PC-9 (cell line): Measurements from ENCODE around the gene NT5DC3. TPM values are rescaled to one million over a fixed set of nuclear protein-coding genes. Genes with fewer than 3 reads are reported as not detected.

Source experiments
- BruUV-seq: library from RNA; stranded (reverse); fragments of 400-500 nt; replicated peaks from 2 replicates; lab custom pipeline; 2021; lab: Mats Ljungman, UMichigan
- CTCF ChIA-PET: fragments of 300-600 bp; sonication (Branson Sonifier 250); formaldehyde crosslinking; loops from one replicate; lab custom pipeline; 2022; ENCODE audit warnings: antibody characterized with exemption; lab: Charles Lee
- POLR2A ChIA-PET: fragments of 300-600 bp; sonication (Branson Sonifier 250); formaldehyde crosslinking; loops from one replicate; lab custom pipeline; 2022; ENCODE audit warnings: antibody characterized with exemption; ENCODE audit not compliant: unreplicated experiment; lab: Charles Lee
- DNase-seq, 2 experiments: peaks; one replicate each; pipeline versions ENCODE4 v3.0.0 to v3.0.0-alpha.2; 2015 to 2022; ENCODE audit warnings: mixed read lengths in 1 of 2
- H2AFZ ChIP-seq: fragments of 200-600 bp; sonication (generic); 2 replicates; pipeline ENCODE4 v1.8.1; 2017; ENCODE audit warnings: antibody characterized with exemption
- H3F3A ChIP-seq: fragments of 200-600 bp; sonication (generic); 2 replicates; pipeline ENCODE4 v1.8.1; 2017; ENCODE audit warnings: antibody characterized with exemption, mild to moderate bottlenecking, low read depth; ENCODE audit not compliant: insufficient read depth
- H3K27ac ChIP-seq: fragments of 200-600 bp; sonication (generic); 2 replicates; pipeline ENCODE4 v1.6.1; 2016; ENCODE audit warnings: mixed run types
- H3K27me3 ChIP-seq: fragments of 200-600 bp; sonication (generic); 2 replicates; pipeline ENCODE4 v1.6.1; 2016; ENCODE audit warnings: low read depth, mixed run types; ENCODE audit not compliant: insufficient read depth
- H3K36me3 ChIP-seq: fragments of 200-600 bp; sonication (generic); 2 replicates; pipeline ENCODE4 v1.6.1; 2016; ENCODE audit warnings: low read depth, mixed run types
- H3K4me1 ChIP-seq: fragments of 200-600 bp; sonication (generic); replicated peaks from 2 replicates; pipeline ENCODE4 v1.6.1; 2016; ENCODE audit warnings: mixed run types; ENCODE audit not compliant: insufficient read depth
- H3K4me2 ChIP-seq: fragments of 200-600 bp; sonication (generic); 2 replicates; pipeline ENCODE4 v1.6.1; 2017; ENCODE audit warnings: mixed run types
- H3K4me3 ChIP-seq: fragments of 200-600 bp; sonication (generic); 2 replicates; pipeline ENCODE4 v1.6.1; 2016; ENCODE audit warnings: mixed run types
- H3K79me2 ChIP-seq: fragments of 200-600 bp; sonication (generic); 2 replicates; pipeline ENCODE4 v1.6.1; 2017; ENCODE audit warnings: low read depth, mixed run types
- H3K9me2 ChIP-seq: fragments of 200-600 bp; sonication (generic); 2 replicates; pipeline ENCODE4 v1.8.1; 2017; ENCODE audit warnings: mild to moderate bottlenecking; ENCODE audit not compliant: insufficient read depth
- H3K9me3 ChIP-seq: fragments of 200-600 bp; sonication (generic); 2 replicates; pipeline ENCODE4 v1.8.1; 2016; ENCODE audit warnings: low read depth; ENCODE audit not compliant: insufficient read depth
- H4K20me1 ChIP-seq: fragments of 200-600 bp; sonication (generic); 2 replicates; pipeline ENCODE4 v1.8.1; 2017; ENCODE audit not compliant: insufficient read depth
- CTCF ChIP-seq: fragments of 200-600 bp; sonication (generic); conservative IDR thresholded peaks from 2 replicates; pipeline ENCODE4 v1.6.1; 2017; ENCODE audit warnings: mixed run types, antibody characterized with exemption, mild to moderate bottlenecking, moderate library complexity
- EZH2 ChIP-seq: fragments of 200-600 bp; sonication (generic); IDR thresholded peaks from 2 replicates; pipeline ENCODE4 v1.8.0; 2017; ENCODE audit warnings: antibody characterized with exemption, low read depth
- intact Hi-C: fragments of 100-400 bp; cut with micrococcal nuclease; formaldehyde crosslinking; loops from one replicate; pipeline ENCODE4 v1.10.0; 2022; ENCODE audit not compliant: unreplicated experiment
- total RNA-seq: library from RNA; stranded (reverse); gene quantifications from 2 replicates; pipeline ENCODE4 v1.2.3, GENCODE V29; 2021

NT5DC3 gene
- total RNA-seq, 1 experiment from 2014 or later: 13.2 TPM

GRCh38 chr12:103879048-103879692 is 38.1 kb upstream of the NT5DC3 start:
- no peak overlapping the region for H3K27ac ChIP-seq

GRCh38 chr12:103877934-103878510 is 37.0 kb upstream of the NT5DC3 start:
- H3K4me3 ChIP-seq: no peak overlapping the region
- CTCF ChIA-PET: no interaction called here
- no TSS peak for BruUV-seq

More at GRCh38 chr12:103879048-103879692, 38.1 kb upstream of the NT5DC3 start:
- Histone ChIP-seq H3K4me1 (peaks cover 7% of the 10 kb centered on the region; the same call in 1 of the 2 replicates), H3K4me3 (no peak overlapping the region), H3K9me2 (no peaks in the 10 kb centered on the region), H3K36me3 (no peaks in the 10 kb centered on the region), H4K20me1 (no peaks in the 10 kb centered on the region), H3K79me2 (no peaks in the 10 kb centered on the region), H2AFZ (no peak overlapping the region), H3K9me3 (no peaks in the 10 kb centered on the region), H3F3A (peaks cover 3% of the 10 kb centered on the region; the same call in 1 of the 2 replicates), H3K4me2 (no peak overlapping the region), H3K27me3 (no peaks in the 10 kb centered on the region)
- intact Hi-C loops: loop anchor here (10.0 kb wide), 1 partner anchor 384 kb away; the partner anchor contains the start of gene C12orf42
- TF ChIP-seq CTCF (no peak), EZH2 (no peak)
- DNase-seq: no peak
- BruUV-seq: no TSS peak
- POLR2A ChIA-PET: no interaction called here
- CTCF ChIA-PET: no interaction called here

GRCh38 chr12:103877288-103877687 is 36.3 kb upstream of the NT5DC3 start:
- no peaks in the 10 kb centered on the region for H3K27me3 ChIP-seq

More at GRCh38 chr12:103877934-103878510, 37.0 kb upstream of the NT5DC3 start:
- Histone ChIP-seq H3K4me2 (peak overlapping the region; percentile 34), H3K27me3 (no peaks in the 10 kb centered on the region), H4K20me1 (no peaks in the 10 kb centered on the region), H3K79me2 (no peaks in the 10 kb centered on the region), H3K27ac (no peak overlapping the region), H2AFZ (no peak overlapping the region), H3K9me2 (no peaks in the 10 kb centered on the region), H3K9me3 (no peaks in the 10 kb centered on the region), H3K36me3 (no peaks in the 10 kb centered on the region), H3F3A (peaks cover 3% of the 10 kb centered on the region; the same call in 1 of the 2 replicates), H3K4me1 (peaks cover 6% of the 10 kb centered on the region; the same call in 1 of the 2 replicates)
- POLR2A ChIA-PET: no interaction called here
- peak; percentile 48 to 52 for DNase-seq
- TF ChIP-seq EZH2 (no peak), CTCF (peak; percentile 85)
- intact Hi-C loops: loop anchor here (1.0 to 10.0 kb wide), 2 partner anchors 383 to 1223 kb away; partner anchors contain the start of gene C12orf42

More at GRCh38 chr12:103877288-103877687, 36.3 kb upstream of the NT5DC3 start:
- no TSS peak for BruUV-seq
- H3K9me3 ChIP-seq: no peaks in the 10 kb centered on the region
- no peaks in the 10 kb centered on the region for H3K4me1 ChIP-seq
- H3K4me3 ChIP-seq: no peak overlapping the region
- H4K20me1 ChIP-seq: no peaks in the 10 kb centered on the region
- ChIA-PET CTCF (no interaction called here), POLR2A (no interaction called here)
- no peaks in the 10 kb centered on the region for H3K9me2 ChIP-seq
- H3K36me3 ChIP-seq: no peaks in the 10 kb centered on the region
- DNase-seq: no peak
- H3K79me2 ChIP-seq: no peaks in the 10 kb centered on the region
- TF ChIP-seq CTCF: no peak
- no peak for TF ChIP-seq EZH2
- no peak overlapping the region for H2AFZ ChIP-seq
- peaks cover under 1% of the 10 kb centered on the region; the same call in 1 of the 2 replicates for H3F3A ChIP-seq
- intact Hi-C loops: loop anchor here (10.0 kb wide), 1 partner anchor 382 kb away; the partner anchor contains the start of gene C12orf42
- no peak overlapping the region for H3K27ac ChIP-seq
- no peak overlapping the region for H3K4me2 ChIP-seq
